HepG2 (cell line): ENCODE measurements around the gene STX8. TPM values are rescaled to one million over a fixed set of nuclear protein-coding genes. Genes with fewer than 3 reads are reported as not detected.

Source experiments
- ATAC-seq: fragments of 200-7000 bp; cut with Tn5 transposase; 3 replicates; pipeline ENCODE4 v1.9.1; 2020; ENCODE audit warnings: mild to moderate bottlenecking, moderate library complexity
- BruUV-seq: library from RNA; stranded (reverse); fragments of 400-500 nt; replicated peaks from 2 replicates; lab custom pipeline; 2021; lab: Mats Ljungman, UMichigan
- CTCF ChIA-PET: fragments of 300-600 bp; formaldehyde crosslinking; extraction: SDS; loops from one replicate; lab custom pipeline; 2021; ENCODE audit warnings: low total read pairs, inconsistent platforms, low intra/inter-chr PET ratio; lab: Yijun Ruan, JAX
- POLR2A ChIA-PET: fragments of 350-600 bp; sonication (Branson Sonifier 250); formaldehyde crosslinking; loops from one replicate; lab custom pipeline; 2020; ENCODE audit warnings: antibody characterized with exemption, inconsistent platforms; lab: Yijun Ruan, JAX
- DNase-seq: peaks from one replicate; pipeline ENCODE4 v3.0.0-alpha.2; 2015; ENCODE audit warnings: low spot score
- FAIRE-seq: peaks from 3 replicates; lab custom pipeline; 2011; peaks lifted over from hg19 to GRCh38; lab: Jason Lieb, UNC
- H2AFZ ChIP-seq: one replicate; pipeline ENCODE4 v1.6.1; 2011; ENCODE audit warnings: low read length, inconsistent platforms
- H3K27ac ChIP-seq: fragments of 300-600 bp; 3 replicates; pipeline ENCODE4 v1.8.0; 2011; ENCODE audit warnings: mixed run types, mild to moderate bottlenecking, mixed read lengths, low read length, inconsistent platforms; ENCODE audit not compliant: insufficient read depth; ENCODE audit errors: extremely low read length
- H3K27me3 ChIP-seq, 2 experiments: fragments of 200-600 bp in 1 of 2; 2 replicates in 1 of 2; 3 replicates in 1 of 2; pipeline versions ENCODE4 v1.6.0 to v1.8.0; 2011; ENCODE audit warnings: low read length in 2 of 2, mild to moderate bottlenecking in 2 of 2, moderate library complexity in 2 of 2, inconsistent platforms in 1 of 2; ENCODE audit not compliant: insufficient read depth in 2 of 2, control insufficient read depth in 1 of 2
- H3K36me3 ChIP-seq, 2 experiments: fragments of 200-600 bp in 1 of 2; replicated peaks in 1 of 2; 2 replicates in 1 of 2; 3 replicates in 1 of 2; pipeline versions ENCODE4 v1.5.1 to v1.8.0; 2011; ENCODE audit warnings: low read length in 2 of 2, inconsistent platforms in 1 of 2; ENCODE audit not compliant: insufficient read depth in 2 of 2, control insufficient read depth in 1 of 2
- H3K4me1 ChIP-seq: 2 replicates; pipeline ENCODE4 v1.5.1; 2012; ENCODE audit warnings: low read length, inconsistent platforms; ENCODE audit not compliant: insufficient read depth
- H3K4me2 ChIP-seq: 2 replicates; pipeline ENCODE4 v1.6.0; 2011; ENCODE audit warnings: low read depth, low read length, inconsistent platforms
- H3K4me3 ChIP-seq, 3 experiments: fragments of 200-600 bp in 1 of 3; sonication (generic), shearing (Covaris generic) in 1 of 3; replicated peaks in 1 of 3; 2 replicates each; pipeline ENCODE4 v1.5.1; 2011 to 2016; ENCODE audit warnings: low read length in 3 of 3, inconsistent platforms in 2 of 3, low read depth in 2 of 3, mild to moderate bottlenecking in 2 of 3, control low read depth in 1 of 3, mixed read lengths in 1 of 3; ENCODE audit not compliant: insufficient read depth in 1 of 3
- H3K79me2 ChIP-seq: one replicate; pipeline ENCODE4 v1.6.1; 2011; ENCODE audit warnings: low read length, inconsistent platforms; ENCODE audit not compliant: insufficient read depth
- H3K9ac ChIP-seq: 2 replicates; pipeline ENCODE4 v1.6.0; 2011; ENCODE audit warnings: mild to moderate bottlenecking, low read depth, low read length, inconsistent platforms; ENCODE audit not compliant: insufficient read depth
- H3K9me3 ChIP-seq: 2 replicates; pipeline ENCODE4 v1.5.1; 2012; ENCODE audit warnings: mild to moderate bottlenecking, low read length
- H4K20me1 ChIP-seq: 2 replicates; pipeline ENCODE4 v1.6.0; 2011; ENCODE audit warnings: inconsistent platforms, mild to moderate bottlenecking, low read length, moderate library complexity; ENCODE audit not compliant: insufficient read depth
- FOXP1 ChIP-seq, 2 experiments: fragments of 450-650 bp in 1 of 2; IDR thresholded peaks; 2 replicates each; pipeline ENCODE4 v1.6.1; 2017 to 2018; ENCODE audit warnings: antibody characterized with exemption in 1 of 2
- ZNF792 ChIP-seq: IDR thresholded peaks from 2 replicates; pipeline ENCODE4 v1.6.1; 2016
- WGBS: methylation state at CpG from one replicate; pipeline ENCODE4 v1.1.6; 2017; ENCODE audit warnings: low lambda C conversion rate; 5-methylcytosine and 5-hydroxymethylcytosine counted together
- in situ Hi-C: cut with HindIII; loops from 2 replicates; pipeline ENCODE4 v1.10.0; 2017; ENCODE audit warnings: low pct_unique_long_range_greater_than_20kb; ENCODE audit not compliant: extremely low pct_ligation_motif_present
- intact Hi-C: fragments of 100-400 bp; cut with micrococcal nuclease; formaldehyde crosslinking; loops from one replicate; pipeline ENCODE4 v1.10.0; 2022; ENCODE audit not compliant: unreplicated experiment
- polyA plus RNA-seq, 8 experiments: library from polyadenylated mRNA; depleted of rRNA in 3 of 8; stranded (reverse) in 7 of 8; unstranded in 1 of 8; fragments of >200 nt; fragmentation: Illumina TruSeq in 4 of 8; extraction: Trizol in 4 of 8; gene quantifications; 2 replicates each; pipeline versions ENCODE4 v1.2.1 to v1.2.3, GENCODE V29; 2011 to 2016; ENCODE audit warnings: low read depth in 4 of 8, missing spikeins in 1 of 8, mixed read lengths in 1 of 8; ENCODE audit not compliant: insufficient read depth in 1 of 8
- total RNA-seq, 5 experiments: library from RNA; depleted of rRNA; stranded (reverse); fragments of >200 nt; fragmentation: Illumina TruSeq; extraction: Trizol; gene quantifications; 2 replicates each; pipeline ENCODE4 v1.2.3, GENCODE V29; 2016; ENCODE audit warnings: low read depth in 1 of 5
- TF ChIP-seq, protein P1 (sequence below), 2 experiments: sonication (generic) in 1 of 2; formaldehyde crosslinking in 1 of 2; IDR thresholded peaks; 2 replicates each; pipeline versions ENCODE4 v1.4.0 to v1.6.1; 2018 to 2020; ENCODE audit warnings: missing genetic modification reagents in 2 of 2, borderline replicate concordance in 1 of 2, low read depth in 1 of 2, mild to moderate bottlenecking in 1 of 2, missing biosample characterization in 1 of 2

Gene STX8
- total and polyA plus RNA-seq, 2 of the 13 experiments (the other 11 are each of a cell fraction or from before 2014, with no cell fraction given): 36.4 to 53.6 TPM

DNA sequence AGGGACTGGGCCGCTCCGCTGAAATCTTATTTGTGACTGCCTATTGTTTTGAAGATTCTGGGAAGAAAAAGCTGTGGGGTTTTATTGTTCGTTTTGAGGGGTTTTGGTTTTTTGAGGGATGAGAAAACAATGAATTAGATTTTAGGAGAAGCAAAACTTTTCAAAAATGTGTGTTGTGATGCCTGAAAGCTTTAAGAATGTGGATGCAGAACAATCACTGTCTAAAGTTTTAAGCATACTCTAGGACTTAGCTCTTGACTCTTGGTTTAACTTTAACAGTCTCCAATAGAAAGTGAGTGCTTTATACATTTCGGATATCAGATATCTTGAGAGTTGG lies 1.7 kb upstream of the STX8 start:
- no peaks in the 10 kb centered on the region for H4K20me1 ChIP-seq
- H3K9ac ChIP-seq: no peak overlapping the region
- 7% methylated on average over 4 of the region's 4 CpGs for WGBS
- H3K27me3 ChIP-seq: no peaks in the 10 kb centered on the region
- CTCF ChIA-PET: interaction anchor here (0.9 to 2.2 kb wide), 3 partner anchors 99 to 191 kb away, joined by 3 to 11 read pairs (median 4); no protein-coding TSS in a partner anchor
- no peaks in the 10 kb centered on the region for H3K36me3 ChIP-seq
- no peak for FAIRE-seq
- peak overlapping the region; percentile 21; the same call in 1 of the 2 replicates for H3K4me2 ChIP-seq
- intact Hi-C loops (loop anchor here (1.0 to 10.0 kb wide), 3 partner anchors 67 to 148 kb away; partner anchors contain the start of gene USP43), in situ Hi-C loops (no loop called here)
- no peak overlapping the region for H3K4me3 ChIP-seq
- peak overlapping the region; percentile 43 for H2AFZ ChIP-seq
- POLR2A ChIA-PET: interaction anchor here (0.9 kb wide), 1 partner anchor 108 kb away, joined by 3 read pairs; no protein-coding TSS in a partner anchor
- no peaks in the 10 kb centered on the region for H3K9me3 ChIP-seq
- no peak for ATAC-seq
- H3K27ac ChIP-seq: no peak overlapping the region
- no TSS peak for BruUV-seq
- no peak for DNase-seq
- 0 out of 2 replicates have a peak, but pooled peaks cover 6% of the 10 kb centered on the region for H3K4me1 ChIP-seq
- TF ChIP-seq, protein P1, sequence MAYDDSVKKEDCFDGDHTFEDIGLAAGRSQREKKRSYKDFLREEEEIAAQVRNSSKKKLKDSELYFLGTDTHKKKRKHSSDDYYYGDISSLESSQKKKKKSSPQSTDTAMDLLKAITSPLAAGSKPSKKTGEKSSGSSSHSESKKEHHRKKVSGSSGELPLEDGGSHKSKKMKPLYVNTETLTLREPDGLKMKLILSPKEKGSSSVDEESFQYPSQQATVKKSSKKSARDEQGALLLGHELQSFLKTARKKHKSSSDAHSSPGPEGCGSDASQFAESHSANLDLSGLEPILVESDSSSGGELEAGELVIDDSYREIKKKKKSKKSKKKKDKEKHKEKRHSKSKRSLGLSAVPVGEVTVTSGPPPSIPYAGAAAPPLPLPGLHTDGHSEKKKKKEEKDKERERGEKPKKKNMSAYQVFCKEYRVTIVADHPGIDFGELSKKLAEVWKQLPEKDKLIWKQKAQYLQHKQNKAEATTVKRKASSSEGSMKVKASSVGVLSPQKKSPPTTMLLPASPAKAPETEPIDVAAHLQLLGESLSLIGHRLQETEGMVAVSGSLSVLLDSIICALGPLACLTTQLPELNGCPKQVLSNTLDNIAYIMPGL (CRISPR knock-in tag; IDR thresholded peaks at IDR 0.05; ENCODE audit: borderline replicate concordance in 1 of 2, low read depth in 1 of 2): peak in 1 of 2 experiments; percentile 25; a peak in 1 of 4 replicates
- no peak for TF ChIP-seq FOXP1 (IDR thresholded peaks at IDR 0.05)
- no peak for TF ChIP-seq FOXP1 (CRISPR knock-in tag; IDR thresholded peaks at IDR 0.05)
- no peak for TF ChIP-seq ZNF792 (CRISPR knock-in tag)
- peaks cover 6% of the 10 kb centered on the region for H3K79me2 ChIP-seq
